Choroid plexus epithelial cell (primary cell): ENCODE measurements around the gene AIFM2.
A peak's percentile ranks its signal among the peaks of the same experiment; 100 is the strongest.
"Not testable (repeated sequence)": the region's sequence is repeated elsewhere in the genome, so short reads cannot be mapped to it uniquely, and the experiment has no call there.

ENCODE experiments used
- DNase-seq: peaks from one replicate; pipeline ENCODE4 v3.0.0-alpha.2; 2010; ENCODE audit warnings: low read depth
- H3K4me3 ChIP-seq: 2 replicates; pipeline ENCODE4 v1.5.1; 2011; ENCODE audit warnings: low read depth, mild to moderate bottlenecking, control low read depth, low read length, moderate library complexity
- TF ChIP-seq, protein P1 (sequence below): conservative IDR thresholded peaks from 2 replicates; pipeline ENCODE4 v1.5.1; 2011; ENCODE audit warnings: low read depth, mild to moderate bottlenecking, control low read depth, inconsistent platforms, low read length, moderate library complexity

Gene AIFM2

DNA sequence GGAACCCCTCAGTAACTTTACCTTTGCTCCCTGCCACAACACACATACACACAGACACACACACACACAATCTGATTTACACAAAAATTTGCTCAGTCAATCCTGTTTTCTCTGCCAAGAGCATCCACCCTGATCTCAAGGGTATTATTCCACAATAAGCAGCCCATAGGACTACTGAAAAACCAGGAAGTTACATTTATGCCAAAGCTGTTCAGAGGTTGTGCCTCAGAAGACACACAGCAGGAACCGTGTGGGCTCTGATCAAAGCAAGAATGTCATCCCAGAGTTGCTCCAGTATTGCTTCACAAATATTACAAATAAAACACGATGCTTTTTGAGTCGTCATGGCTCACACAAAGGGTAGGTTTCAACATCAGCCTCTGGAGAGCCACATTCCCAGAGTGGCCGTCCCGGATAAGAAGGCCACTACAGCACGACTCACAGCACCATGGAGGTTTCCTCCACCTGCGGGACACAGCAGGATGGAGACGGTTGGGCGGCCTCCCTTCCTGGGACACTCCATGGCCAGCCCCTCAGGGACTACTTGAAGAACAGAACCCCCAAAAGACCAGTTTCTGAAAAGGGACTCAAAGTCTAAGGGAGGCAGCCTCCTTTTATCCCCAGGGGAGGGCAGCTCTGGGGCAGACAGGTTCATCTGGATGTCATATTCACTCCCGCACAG lies 1.6 kb downstream of the AIFM2 start:
- DNase-seq: peak; percentile 88
- H3K4me3 ChIP-seq: no peak overlapping the region
- TF ChIP-seq, protein P1, sequence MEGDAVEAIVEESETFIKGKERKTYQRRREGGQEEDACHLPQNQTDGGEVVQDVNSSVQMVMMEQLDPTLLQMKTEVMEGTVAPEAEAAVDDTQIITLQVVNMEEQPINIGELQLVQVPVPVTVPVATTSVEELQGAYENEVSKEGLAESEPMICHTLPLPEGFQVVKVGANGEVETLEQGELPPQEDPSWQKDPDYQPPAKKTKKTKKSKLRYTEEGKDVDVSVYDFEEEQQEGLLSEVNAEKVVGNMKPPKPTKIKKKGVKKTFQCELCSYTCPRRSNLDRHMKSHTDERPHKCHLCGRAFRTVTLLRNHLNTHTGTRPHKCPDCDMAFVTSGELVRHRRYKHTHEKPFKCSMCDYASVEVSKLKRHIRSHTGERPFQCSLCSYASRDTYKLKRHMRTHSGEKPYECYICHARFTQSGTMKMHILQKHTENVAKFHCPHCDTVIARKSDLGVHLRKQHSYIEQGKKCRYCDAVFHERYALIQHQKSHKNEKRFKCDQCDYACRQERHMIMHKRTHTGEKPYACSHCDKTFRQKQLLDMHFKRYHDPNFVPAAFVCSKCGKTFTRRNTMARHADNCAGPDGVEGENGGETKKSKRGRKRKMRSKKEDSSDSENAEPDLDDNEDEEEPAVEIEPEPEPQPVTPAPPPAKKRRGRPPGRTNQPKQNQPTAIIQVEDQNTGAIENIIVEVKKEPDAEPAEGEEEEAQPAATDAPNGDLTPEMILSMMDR: no peak

- no peak overlapping the region for H3K4me3 ChIP-seq
- TF ChIP-seq, protein P1: no peak
- DNase-seq: no peak
Measured at GRCh38 chr10:70126700-70127395, 5.8 kb downstream of the AIFM2 start.

GRCh38 chr10:70125918-70126552 lies 6.6 kb downstream of the AIFM2 start:
- TF ChIP-seq, protein P1: no peak
- H3K4me3 ChIP-seq: no peak overlapping the region
- no peak for DNase-seq

- TF ChIP-seq, protein P1: no peak
- no peak overlapping the region for H3K4me3 ChIP-seq
- DNase-seq: no peak
Measured at GRCh38 chr10:70124918-70125317, 7.7 kb downstream of the AIFM2 start.

DNA sequence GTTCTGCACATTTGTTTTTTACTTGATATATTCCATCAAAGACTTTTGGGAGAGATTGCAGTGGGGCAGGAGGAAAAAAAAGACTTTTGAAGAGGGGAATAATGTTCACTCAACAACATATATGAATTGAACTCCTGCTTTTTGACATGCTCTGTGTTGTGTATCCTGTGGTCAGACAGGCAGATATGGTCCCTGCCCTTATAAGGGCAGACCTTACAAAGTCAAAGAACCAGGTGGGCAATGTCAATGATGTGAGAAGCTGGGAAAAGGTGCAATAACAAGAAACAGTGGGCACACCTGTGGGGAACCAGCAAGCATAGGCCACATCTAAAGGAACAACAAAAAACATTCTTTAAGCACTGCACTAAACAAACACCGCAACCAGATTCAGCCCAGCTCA lies 8.2 kb downstream of the AIFM2 start:
- no peak overlapping the region for H3K4me3 ChIP-seq
- DNase-seq: no peak
- TF ChIP-seq, protein P1: no peak

DNA sequence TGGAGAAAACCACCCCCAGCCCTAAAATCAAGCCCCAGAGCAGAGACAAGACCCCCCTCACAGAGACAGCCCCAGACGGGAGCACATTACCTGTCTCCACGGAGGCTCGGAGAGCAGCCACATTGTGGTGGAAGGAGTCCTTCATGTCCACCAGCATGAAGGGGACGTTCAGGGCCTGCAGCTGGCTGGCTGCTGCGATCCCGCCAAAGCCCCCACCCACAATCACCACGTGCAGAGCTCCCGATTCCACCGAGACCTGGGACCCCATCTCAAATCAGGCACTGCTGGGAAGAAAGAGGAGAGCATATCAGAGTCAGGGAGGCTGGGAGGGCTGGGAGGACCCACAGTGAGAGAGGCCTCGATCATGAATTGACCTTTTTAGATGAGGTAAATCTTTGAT lies 8.8 kb downstream of the AIFM2 start:
- TF ChIP-seq, protein P1: no peak
- H3K4me3 ChIP-seq: no peak overlapping the region
- no peak for DNase-seq

DNA sequence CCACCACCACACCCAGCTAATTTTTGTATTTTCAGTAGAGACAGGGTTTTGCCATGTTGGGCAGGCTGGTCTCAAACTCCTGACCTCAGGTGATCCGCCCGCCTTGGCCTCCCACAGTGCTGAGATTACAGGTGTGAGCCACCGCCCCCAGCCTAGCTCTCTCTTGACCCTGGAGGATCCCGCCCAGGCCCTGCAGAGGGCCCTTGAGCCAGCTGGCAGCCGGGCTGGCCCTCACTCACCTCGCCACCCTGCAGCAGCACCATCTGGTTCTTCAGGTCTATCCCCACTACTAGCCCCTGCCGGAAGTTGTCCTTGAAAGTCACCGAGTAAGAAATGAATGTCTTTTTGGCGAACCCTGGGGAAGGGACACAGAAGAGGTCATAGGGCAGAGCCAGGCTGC lies 9.5 kb downstream of the AIFM2 start:
- H3K4me3 ChIP-seq, DNase-seq: not testable (repeated sequence)
